Trophoblast cell (in vitro differentiated cells and primary cell): ENCODE results near the gene CELA3B.
"Not testable (repeated sequence)": the region's sequence is repeated elsewhere in the genome, so short reads cannot be mapped to it uniquely, and the experiment has no call there.

ENCODE experiments used
- DNase-seq, 2 donors: peaks; one replicate each; pipeline ENCODE4 v3.0.0-alpha.2; 2016
- H2AFZ ChIP-seq: 2 replicates; pipeline ENCODE4 v1.6.1; 2013; ENCODE audit warnings: low read length, moderate library complexity, mild to moderate bottlenecking; ENCODE audit not compliant: insufficient read depth, poor library complexity
- H2AK5ac ChIP-seq: 2 replicates; pipeline ENCODE4 v1.6.1; 2013; ENCODE audit warnings: mild to moderate bottlenecking, low read length
- H2BK120ac ChIP-seq: 2 replicates; pipeline ENCODE4 v1.6.1; 2013; ENCODE audit warnings: low read length, mild to moderate bottlenecking, moderate library complexity; ENCODE audit not compliant: insufficient read depth, poor library complexity
- H2BK12ac ChIP-seq: 2 replicates; pipeline ENCODE4 v1.6.1; 2013; ENCODE audit warnings: mild to moderate bottlenecking, low read length, moderate library complexity
- H2BK5ac ChIP-seq: 2 replicates; pipeline ENCODE4 v1.6.1; 2013; ENCODE audit warnings: low read length, low read depth, moderate library complexity, mild to moderate bottlenecking; ENCODE audit not compliant: poor library complexity
- H3K14ac ChIP-seq: 2 replicates; pipeline ENCODE4 v1.6.1; 2013; ENCODE audit warnings: mild to moderate bottlenecking, low read length
- H3K18ac ChIP-seq: 2 replicates; pipeline ENCODE4 v1.6.1; 2013; ENCODE audit warnings: mild to moderate bottlenecking, low read length
- H3K23ac ChIP-seq: 2 replicates; pipeline ENCODE4 v1.6.1; 2013; ENCODE audit warnings: low read length
- H3K27ac ChIP-seq: 2 replicates; pipeline ENCODE4 v1.5.1; 2013; ENCODE audit warnings: low read depth, mild to moderate bottlenecking, inconsistent platforms, low read length, moderate library complexity
- H3K27me3 ChIP-seq: 2 replicates; pipeline ENCODE4 v1.6.1; 2013; ENCODE audit warnings: inconsistent platforms, mild to moderate bottlenecking, low read length, moderate library complexity; ENCODE audit not compliant: insufficient read depth
- H3K36me3 ChIP-seq, 2 experiments: 1 replicate in 1 of 2; 2 replicates in 1 of 2; pipeline ENCODE4 v1.6.1; 2013; ENCODE audit warnings: low read length in 2 of 2, mild to moderate bottlenecking in 2 of 2, moderate library complexity in 1 of 2; ENCODE audit not compliant: insufficient read depth in 2 of 2, control insufficient read depth in 1 of 2
- H3K4ac ChIP-seq: 2 replicates; pipeline ENCODE4 v1.6.1; 2013; ENCODE audit warnings: low read depth, mild to moderate bottlenecking, low read length, moderate library complexity
- H3K4me1 ChIP-seq, 2 experiments: 1 replicate in 1 of 2; 2 replicates in 1 of 2; pipeline ENCODE4 v1.6.1; 2013; ENCODE audit warnings: low read length in 2 of 2, mild to moderate bottlenecking in 2 of 2, moderate library complexity in 1 of 2; ENCODE audit not compliant: insufficient read depth in 2 of 2, control insufficient read depth in 1 of 2
- H3K4me2 ChIP-seq: 2 replicates; pipeline ENCODE4 v1.6.1; 2013; ENCODE audit warnings: inconsistent platforms, mild to moderate bottlenecking, low read length, moderate library complexity
- H3K4me3 ChIP-seq: 2 replicates; pipeline ENCODE4 v1.5.1; 2013; ENCODE audit warnings: mild to moderate bottlenecking, low read depth, low read length, inconsistent platforms
- H3K79me1 ChIP-seq: one replicate; pipeline ENCODE4 v1.6.1; 2013; ENCODE audit warnings: low read length
- H3K79me2 ChIP-seq: 2 replicates; pipeline ENCODE4 v1.6.1; 2013; ENCODE audit warnings: low read length, mild to moderate bottlenecking; ENCODE audit not compliant: control insufficient read depth, insufficient read depth, poor library complexity
- H3K9ac ChIP-seq: 2 replicates; pipeline ENCODE4 v1.6.1; 2013; ENCODE audit warnings: mild to moderate bottlenecking, low read length
- H3K9me3 ChIP-seq: 2 replicates; pipeline ENCODE4 v1.6.1; 2013; ENCODE audit warnings: low read depth, mild to moderate bottlenecking, control low read depth, inconsistent platforms, low read length; ENCODE audit not compliant: insufficient read depth
- H4K12ac ChIP-seq: 2 replicates; pipeline ENCODE4 v1.6.1; 2013; ENCODE audit warnings: low read depth, mild to moderate bottlenecking, low read length, moderate library complexity
- H4K8ac ChIP-seq: 2 replicates; pipeline ENCODE4 v1.6.1; 2013; ENCODE audit warnings: low read depth, mild to moderate bottlenecking, low read length, moderate library complexity
- H4K91ac ChIP-seq: one replicate; pipeline ENCODE4 v1.6.1; 2013; ENCODE audit warnings: low read depth, mild to moderate bottlenecking, low read length, moderate library complexity
- WGBS: extraction: QIAGEN DNeasy Blood & Tissue Kit; methylation state at CpG from one replicate; pipeline ENCODE4 v1.1.7; 2013; ENCODE audit warnings: missing lambda C conversion rate; ENCODE audit not compliant: insufficient read length, insufficient coverage; ENCODE audit errors: extremely low coverage; 5-methylcytosine and 5-hydroxymethylcytosine counted together

CELA3B gene

DNA sequence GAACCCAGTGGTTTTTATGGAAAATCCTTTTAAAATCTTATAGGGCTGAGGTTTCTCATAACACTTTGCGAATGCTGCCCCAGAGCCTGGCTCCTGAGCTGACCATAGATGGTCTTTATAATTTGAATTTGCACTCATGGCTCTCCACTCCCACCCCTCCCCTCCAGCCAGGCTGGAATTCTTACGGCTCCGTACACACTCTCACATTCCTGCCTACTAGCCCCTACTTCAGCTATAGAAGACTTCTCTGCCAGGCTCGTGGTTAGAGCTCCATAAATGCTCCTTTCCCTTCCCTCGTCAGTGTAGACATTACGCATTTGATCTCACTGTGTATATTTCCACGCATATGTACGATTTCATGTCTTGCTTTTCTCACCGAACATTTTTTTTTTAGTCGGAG is 34.4 kb upstream of the CELA3B start:
- Histone ChIP-seq H4K91ac (no peak overlapping the region), H3K14ac (no peak overlapping the region), H3K4me1 (peaks cover 22 to 35% of the 10 kb centered on the region in 2 experiments), H3K27ac (no peak overlapping the region), H3K4me2 (no peak overlapping the region), H3K18ac (no peak overlapping the region), H2BK12ac (peak overlapping the region; percentile 40), H3K36me3 (no peaks in the 10 kb centered on the region), H3K4me3 (no peak overlapping the region), H2AK5ac (no peak overlapping the region), H4K8ac (no peak overlapping the region), H3K9ac (no peak overlapping the region), H2BK120ac (peak overlapping the region; percentile 23), H4K12ac (no peak overlapping the region), H2BK5ac (no peak overlapping the region), H3K79me1 (peaks cover 17% of the 10 kb centered on the region), H3K27me3 (no peaks in the 10 kb centered on the region), H2AFZ (no peak overlapping the region), H3K23ac (no peak overlapping the region), H3K79me2 (peaks cover 5% of the 10 kb centered on the region), H3K4ac (no peak overlapping the region), H3K9me3 (no peaks in the 10 kb centered on the region)
- WGBS, result no CpG with 5 or more reads among the region's 10 CpGs
- DNase-seq, result no peak

DNA sequence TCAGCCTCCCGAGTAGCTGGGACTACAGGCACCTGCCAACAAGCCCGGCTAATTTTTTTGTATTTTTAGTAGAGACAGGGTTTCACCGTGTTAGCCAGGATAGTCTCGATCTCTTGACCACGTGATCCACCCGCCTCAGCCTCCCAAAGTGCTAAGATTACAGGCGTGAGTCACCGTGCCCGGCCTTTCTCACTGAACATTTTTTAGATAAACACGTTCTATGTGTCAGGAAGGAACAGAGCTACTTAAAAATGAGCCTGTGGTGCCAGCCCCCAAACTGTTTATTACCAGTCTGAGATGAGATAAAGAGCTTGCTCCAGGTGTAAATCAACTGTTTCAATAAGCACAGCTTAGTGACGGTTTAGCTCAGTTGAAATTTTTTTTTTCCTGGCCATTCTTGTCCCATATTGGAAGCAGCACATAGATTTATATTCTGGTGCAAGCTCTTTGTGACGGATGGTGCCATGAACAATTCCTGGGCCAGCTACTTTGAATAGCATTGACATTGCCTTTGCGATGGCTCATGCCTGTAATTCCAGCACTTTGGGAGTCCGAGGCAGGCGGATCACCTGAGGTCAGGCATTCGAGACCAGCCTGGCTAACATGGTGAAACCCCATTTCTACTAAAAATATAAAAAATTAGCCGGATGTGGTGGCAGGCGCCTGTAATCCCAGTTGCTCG is 33.7 kb upstream of the CELA3B start:
- H3K4me2 ChIP-seq, H4K91ac ChIP-seq, H3K9ac ChIP-seq, H3K4ac ChIP-seq, H2BK5ac ChIP-seq, H3K27me3 ChIP-seq, H3K14ac ChIP-seq, H2AK5ac ChIP-seq, H3K4me3 ChIP-seq, H4K8ac ChIP-seq, H2BK12ac ChIP-seq, H3K9me3 ChIP-seq, H3K79me2 ChIP-seq, H3K18ac ChIP-seq, H2AFZ ChIP-seq, H3K27ac ChIP-seq, H4K12ac ChIP-seq, H3K36me3 ChIP-seq, H3K23ac ChIP-seq: not testable (repeated sequence)
- Histone ChIP-seq H3K4me1 (peaks cover 17 to 31% of the 10 kb centered on the region in 2 experiments), H3K79me1 (peaks cover 13% of the 10 kb centered on the region), H2BK120ac (peak overlapping the region; percentile 34)
- peak; percentile 84 to 87 for DNase-seq
- no CpG with 5 or more reads among the region's 19 CpGs for WGBS

DNA sequence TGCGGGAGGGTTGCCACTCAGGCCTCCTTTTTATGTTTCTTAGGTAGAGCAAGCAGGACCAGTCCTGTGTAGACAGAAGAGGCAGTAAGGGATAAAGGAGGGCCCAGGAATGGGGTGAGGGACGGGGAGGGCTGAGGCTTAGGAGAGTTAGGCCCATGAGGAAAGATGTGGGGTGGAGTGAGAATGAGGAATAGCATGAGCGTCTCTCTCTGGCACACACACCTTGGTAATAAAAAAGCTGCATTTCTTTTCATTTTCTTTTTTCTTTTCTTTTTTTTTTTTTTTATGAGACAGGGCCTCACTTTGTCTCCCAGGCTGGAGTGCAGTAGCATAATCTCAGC is 32.1 kb upstream of the CELA3B start:
- H4K8ac ChIP-seq, result peak overlapping the region; percentile 6
- peak overlapping the region; percentile 74 for H2BK12ac ChIP-seq
- H3K79me2 ChIP-seq, result no peaks in the 10 kb centered on the region
- peak overlapping the region; percentile 32 for H2AK5ac ChIP-seq
- H3K27ac ChIP-seq, result peak overlapping the region; percentile 74
- peak overlapping the region; percentile 67 for H2BK120ac ChIP-seq
- H4K12ac ChIP-seq, result no peak overlapping the region
- peak overlapping the region; percentile 45 for H4K91ac ChIP-seq
- H3K4ac ChIP-seq, result no peak overlapping the region
- H3K79me1 ChIP-seq, result peaks cover 8% of the 10 kb centered on the region
- H3K27me3 ChIP-seq, result no peaks in the 10 kb centered on the region
- peak overlapping the region; percentile 30 for H2AFZ ChIP-seq
- H3K9me3 ChIP-seq, result no peaks in the 10 kb centered on the region
- peak overlapping the region; percentile 11 for H2BK5ac ChIP-seq
- H3K14ac ChIP-seq, result no peak overlapping the region
- no peaks in the 10 kb centered on the region for H3K36me3 ChIP-seq
- no peak overlapping the region for H3K9ac ChIP-seq
- peaks cover 9 to 18% of the 10 kb centered on the region in 2 experiments for H3K4me1 ChIP-seq
- H3K18ac ChIP-seq, result no peak overlapping the region
- no peak for DNase-seq
- no peak overlapping the region for H3K4me3 ChIP-seq
- H3K4me2 ChIP-seq, result no peak overlapping the region
- no CpG with 5 or more reads among the region's 3 CpGs for WGBS
- no peak overlapping the region for H3K23ac ChIP-seq

DNA sequence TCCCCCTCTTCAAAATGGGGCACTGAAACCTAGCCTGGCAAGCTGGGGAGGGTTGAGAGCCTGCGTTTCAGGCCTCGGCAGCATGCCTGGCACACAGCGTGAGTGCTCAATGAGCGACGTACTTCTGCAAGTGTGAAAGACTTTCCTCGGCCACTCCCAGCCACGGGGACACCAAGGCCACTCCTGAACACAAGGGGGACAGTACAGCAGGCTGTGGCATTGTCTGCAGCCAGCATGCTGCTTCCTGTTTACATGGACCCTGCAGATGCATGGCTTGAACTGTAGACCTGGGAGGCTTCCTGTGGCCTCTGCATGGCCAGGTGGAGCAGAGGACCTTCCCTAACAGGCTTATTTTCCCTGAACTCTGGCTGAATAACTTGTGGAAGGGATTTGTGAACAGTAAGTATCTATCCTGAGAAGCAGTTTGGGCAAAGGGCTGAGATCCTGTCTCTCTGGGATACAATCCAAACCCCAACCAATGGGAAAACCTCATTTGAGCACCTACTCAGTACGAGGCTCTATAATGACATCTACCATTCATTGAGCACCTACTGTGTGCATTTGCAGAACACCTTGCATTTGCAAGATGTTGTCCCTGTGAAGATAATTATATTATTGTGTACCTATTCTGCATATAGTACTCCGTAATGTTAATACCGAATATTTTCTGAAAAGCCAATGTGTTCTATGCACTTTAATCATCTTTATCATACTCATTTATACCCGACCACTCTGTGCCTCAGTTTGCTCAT is 29.8 kb upstream of the CELA3B start:
- Histone ChIP-seq H3K4me2 (no peak overlapping the region), H3K23ac (no peak overlapping the region), H3K9ac (no peak overlapping the region), H3K4me1 (peaks cover 9 to 17% of the 10 kb centered on the region in 2 experiments), H2AFZ (no peak overlapping the region), H3K27me3 (no peaks in the 10 kb centered on the region), H2BK12ac (no peak overlapping the region), H3K36me3 (no peaks in the 10 kb centered on the region), H3K4ac (no peak overlapping the region), H2BK5ac (no peak overlapping the region), H3K18ac (no peak overlapping the region), H4K12ac (no peak overlapping the region), H3K79me1 (peaks cover 8% of the 10 kb centered on the region), H2AK5ac (no peak overlapping the region), H3K79me2 (no peaks in the 10 kb centered on the region), H3K14ac (no peak overlapping the region), H4K91ac (no peak overlapping the region), H3K27ac (no peak overlapping the region), H3K4me3 (no peak overlapping the region), H2BK120ac (no peak overlapping the region), H4K8ac (no peak overlapping the region), H3K9me3 (no peaks in the 10 kb centered on the region)
- WGBS, result no CpG with 5 or more reads among the region's 11 CpGs
- DNase-seq, result no peak
